ENCODE results near the gene DPYSL4.

Gene DPYSL4

GRCh38 chr10:132186488-132187429 is at the start of gene DPYSL4:
Gene DPYSL4, plus strand, starts transcription at chr10:132186948. Its CDS starts 116 bp downstream, at chr10:132187064.
- no peak for DNase-seq

DNA sequence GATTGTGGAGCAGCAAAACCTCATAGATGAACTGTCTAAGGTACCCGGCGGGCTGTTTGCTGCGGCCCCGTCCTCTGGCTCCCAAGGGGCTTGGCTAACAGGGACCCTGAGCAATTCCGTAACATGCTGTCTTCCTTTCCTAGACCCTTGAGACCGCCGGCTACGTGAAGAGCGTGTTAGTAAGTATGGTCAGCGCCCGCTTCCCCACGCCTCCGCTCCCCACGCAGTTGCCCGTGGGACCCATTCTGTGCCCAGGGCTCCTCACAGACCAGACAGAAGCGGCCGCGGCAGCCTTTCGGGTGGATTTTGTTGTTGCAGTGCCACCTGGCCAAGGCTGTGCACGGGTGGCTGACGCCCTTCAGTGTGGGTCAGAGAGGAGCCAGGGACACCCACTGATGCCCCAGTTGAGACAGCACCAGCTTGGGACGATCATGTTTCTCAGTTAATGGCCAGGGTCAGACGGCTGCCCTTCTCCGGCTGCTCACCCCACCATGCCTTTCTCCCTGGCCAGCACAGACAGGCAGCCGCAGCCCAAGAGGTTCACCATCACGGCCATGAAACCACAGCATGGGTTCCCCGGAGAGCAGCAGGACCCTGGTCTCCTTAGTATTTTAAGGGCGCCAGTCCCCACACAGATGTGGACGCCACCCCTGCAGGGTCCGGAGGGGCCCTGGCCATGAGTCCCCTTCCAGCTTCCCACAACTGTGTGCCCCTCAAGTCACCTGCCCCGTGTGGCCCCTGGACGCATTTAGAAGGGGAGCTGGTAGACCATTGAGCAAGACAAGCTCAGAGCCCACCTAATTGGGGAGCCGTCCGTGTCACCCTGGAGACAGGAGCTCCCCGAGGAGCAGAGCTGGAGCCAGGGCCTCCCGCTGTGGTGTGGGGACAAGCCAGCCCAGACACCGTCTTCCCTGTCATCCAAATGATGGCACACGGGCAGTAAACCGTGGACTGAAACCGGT is 49.4 kb upstream of the DPYSL4 start:
- DNase-seq, result no peak

- DNase-seq, result no peak
These were observed 48.6 kb upstream of the DPYSL4 start for GRCh38 chr10:132138133-132138532.

DNA sequence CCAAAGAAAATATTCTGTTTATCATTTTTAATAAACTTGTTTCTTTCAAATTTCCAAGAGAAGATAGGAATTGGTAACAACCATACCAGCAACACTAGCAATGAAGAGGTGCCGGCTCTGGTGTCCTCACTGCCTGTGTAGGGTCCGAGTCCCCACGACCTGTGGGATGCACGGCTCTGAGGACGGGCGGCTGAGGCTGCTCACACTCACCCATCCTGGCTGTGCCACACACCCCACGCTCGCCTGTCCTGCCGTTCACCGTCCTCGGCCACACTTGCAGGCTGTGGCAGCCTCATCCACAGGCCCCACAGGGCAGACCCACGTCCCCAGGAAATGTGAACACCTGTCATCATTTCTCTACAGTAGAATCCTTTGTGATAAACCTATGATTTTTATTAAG is 48.2 kb upstream of the DPYSL4 start:
- no peak for DNase-seq

- no peak for DNase-seq
These were observed 47.2 kb upstream of the DPYSL4 start for GRCh38 chr10:132139526-132139925.

GRCh38 chr10:132140167-132140925 is 46.4 kb upstream of the DPYSL4 start:
- no peak for DNase-seq

DNA sequence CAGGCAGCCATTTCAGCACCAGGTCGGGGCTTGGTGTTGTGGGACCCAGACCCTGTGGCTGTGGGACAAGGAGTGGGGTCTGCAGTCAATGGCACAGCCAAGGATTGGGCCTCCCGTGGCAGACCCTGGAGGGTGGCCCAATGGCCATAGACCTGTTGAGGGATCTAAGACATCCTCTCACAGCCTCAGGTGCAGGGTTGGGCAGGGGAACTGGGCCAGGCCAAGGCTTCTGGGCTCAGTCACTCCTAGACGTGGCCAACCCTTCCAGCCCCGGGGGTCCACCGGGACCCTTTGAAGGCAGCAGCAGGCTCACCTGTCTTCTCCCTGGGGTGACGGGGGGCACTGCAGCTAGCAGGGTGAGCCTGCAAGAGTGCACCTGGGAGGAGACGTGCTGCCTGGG is 45.7 kb upstream of the DPYSL4 start:
- DNase-seq, result no peak

GRCh38 chr10:132141526-132142395 is 45.0 kb upstream of the DPYSL4 start:
- DNase-seq, result no peak

DNA sequence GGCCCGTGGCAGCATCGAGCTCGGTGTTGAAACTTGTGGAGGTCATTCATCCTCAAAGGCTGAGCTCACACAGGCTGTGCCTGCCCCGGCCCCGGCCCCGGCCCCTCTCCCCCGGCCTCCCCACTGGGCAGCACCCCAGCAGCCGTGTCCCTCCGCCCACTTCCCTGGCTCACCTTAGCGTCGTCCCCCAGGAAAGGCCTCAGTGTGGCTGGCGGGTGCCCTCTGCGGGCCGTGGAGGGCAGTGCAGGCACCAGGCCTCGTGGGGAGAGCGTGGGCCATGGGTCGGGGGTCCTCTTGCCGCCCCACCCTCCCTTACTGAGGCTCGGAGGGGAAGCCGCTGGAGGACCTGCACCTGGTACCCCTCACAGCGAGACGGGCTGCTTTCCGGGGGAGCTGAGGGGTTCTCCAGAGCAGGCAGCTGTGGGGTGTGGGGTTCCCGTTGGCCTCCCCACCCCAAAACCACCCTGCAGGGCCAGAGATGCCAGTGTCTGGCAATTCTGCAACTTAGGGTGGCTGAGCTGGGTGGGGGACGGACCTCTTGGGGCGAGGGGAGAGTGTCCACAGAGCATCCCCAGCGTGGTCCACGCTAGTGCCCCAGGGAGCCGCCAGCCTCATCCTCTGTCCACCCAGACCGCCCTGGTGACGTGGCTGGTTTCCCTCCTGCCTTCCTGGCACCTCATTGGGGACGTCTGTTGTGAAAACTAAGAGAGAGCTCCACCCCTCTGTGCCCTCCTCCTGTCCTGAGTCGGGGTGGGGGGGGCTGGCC is 44.2 kb upstream of the DPYSL4 start:
- DNase-seq, result peak; percentile 34

DNA sequence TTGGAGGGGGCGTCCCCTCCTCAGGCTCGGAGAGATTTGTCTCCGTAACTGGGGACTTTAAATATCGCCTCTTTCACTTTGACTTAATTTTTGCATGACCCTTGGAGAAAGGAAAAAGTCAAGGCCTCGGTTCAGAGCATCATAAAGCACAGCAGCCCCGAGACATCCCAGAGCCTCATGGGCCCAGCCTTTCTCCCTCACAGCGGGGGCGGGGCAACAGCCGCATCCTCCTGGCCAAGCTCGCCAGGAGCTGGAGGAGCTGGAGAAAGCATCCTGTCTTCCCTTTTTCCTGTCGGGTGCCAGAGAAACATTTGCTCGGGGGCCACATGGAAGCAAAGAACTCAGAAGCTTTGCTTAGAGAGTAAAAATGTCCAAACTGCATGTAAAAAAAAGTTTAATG is 43.6 kb upstream of the DPYSL4 start:
- DNase-seq, result no peak

DNA sequence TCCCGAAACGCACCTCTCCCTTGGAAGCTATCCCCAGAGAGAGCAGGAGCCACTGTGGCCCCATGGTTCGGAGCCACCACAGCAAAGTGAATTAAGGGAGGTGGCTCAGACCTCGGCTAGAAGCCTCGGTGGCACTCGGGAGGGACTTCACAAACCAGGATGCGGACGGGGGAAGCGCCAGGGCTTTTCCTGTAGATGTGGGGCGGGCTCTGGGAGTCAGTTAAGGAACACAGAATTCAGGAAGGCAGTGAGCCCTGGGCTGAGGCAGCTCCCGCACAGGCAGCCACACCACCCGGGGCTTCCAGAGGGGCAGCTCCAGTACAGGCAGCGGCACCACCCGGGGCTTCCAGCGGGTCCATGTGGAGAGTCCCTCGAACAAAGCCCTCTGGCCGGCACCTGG is 42.7 kb upstream of the DPYSL4 start:
- DNase-seq, result no peak

- no peak for DNase-seq
These were observed 41.7 kb upstream of the DPYSL4 start for GRCh38 chr10:132145002-132145401.

DNA sequence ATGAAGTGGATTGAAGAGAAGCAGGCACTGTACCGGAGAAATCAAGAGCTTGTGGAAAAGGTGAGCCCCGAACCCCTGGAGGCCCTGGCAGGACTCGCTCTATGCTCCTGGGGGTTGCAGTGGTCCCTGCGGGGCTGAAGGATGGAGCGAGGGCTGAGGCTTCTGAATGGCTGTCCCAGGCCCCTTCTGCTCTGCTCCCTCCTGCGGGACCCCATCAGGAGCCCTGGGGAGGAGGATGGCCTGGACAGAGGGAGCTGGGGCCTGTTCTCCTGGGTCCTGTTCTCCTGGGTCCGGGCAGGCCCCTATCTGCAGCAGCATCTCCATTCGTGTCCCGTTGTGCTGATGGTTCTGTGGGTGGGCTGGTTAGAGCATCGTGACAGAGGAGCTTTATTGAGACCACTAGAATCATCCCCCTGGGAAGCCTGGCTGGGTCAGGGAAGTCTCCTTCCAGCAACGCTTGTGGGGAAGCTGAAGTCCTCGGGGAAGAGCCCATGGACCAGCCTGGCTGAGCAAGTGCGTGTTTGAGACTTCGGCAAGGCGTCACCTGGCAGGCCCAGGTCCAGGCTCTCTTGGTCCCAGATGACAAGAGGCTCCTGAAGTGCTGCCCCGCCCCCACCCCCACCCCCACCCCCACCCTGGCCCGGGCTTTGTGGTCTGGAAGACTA is 41.1 kb upstream of the DPYSL4 start:
- DNase-seq, result no peak

- no peak for DNase-seq
These were observed 40.5 kb upstream of the DPYSL4 start for GRCh38 chr10:132146271-132146671.

DNA sequence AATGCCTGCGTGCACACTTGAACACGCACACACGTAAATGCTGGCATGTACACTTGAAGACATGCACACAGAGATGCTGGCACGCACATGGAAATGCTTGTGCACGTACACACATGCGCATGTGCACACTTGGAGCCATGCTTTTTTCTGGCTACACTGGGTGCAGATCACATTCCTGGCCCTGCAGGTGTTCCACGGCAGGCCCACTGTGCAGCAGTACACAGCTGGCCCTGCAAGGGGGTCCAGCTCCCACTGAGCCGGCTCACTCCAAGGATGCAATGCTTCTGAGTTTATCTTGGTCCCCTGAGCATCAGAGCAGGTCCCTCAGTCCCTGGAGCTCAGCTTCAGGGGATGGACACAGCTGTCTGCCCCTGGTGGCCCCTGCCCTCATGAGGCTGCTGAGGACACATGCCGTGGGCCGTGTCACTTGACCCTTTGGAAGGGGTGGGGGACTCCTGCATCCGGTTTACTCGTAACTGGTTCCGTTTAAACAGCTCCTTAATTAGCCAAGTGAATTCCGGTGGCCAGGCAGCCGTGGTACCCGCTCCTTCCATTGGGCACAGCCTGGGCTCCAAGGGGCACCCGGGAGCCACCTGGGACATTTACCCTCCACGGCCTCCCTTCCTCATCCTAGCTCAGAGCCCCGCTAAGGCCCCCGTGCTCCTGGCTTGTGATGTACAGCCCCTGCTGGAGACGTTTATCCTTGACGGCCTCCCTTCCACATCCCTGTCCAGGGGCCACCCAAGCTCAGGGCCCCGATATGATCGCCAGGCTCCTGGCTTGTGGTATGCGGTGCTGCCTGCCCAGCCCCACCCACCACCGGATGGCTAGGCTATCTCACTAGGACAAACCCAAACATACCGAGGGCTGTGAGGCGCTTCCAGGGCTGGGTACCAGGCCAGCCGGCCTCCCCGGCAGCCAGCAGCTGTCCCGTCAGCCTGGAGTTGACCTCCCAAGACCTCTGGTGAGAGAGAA is 39.5 kb upstream of the DPYSL4 start:
- DNase-seq, result no peak

DNA sequence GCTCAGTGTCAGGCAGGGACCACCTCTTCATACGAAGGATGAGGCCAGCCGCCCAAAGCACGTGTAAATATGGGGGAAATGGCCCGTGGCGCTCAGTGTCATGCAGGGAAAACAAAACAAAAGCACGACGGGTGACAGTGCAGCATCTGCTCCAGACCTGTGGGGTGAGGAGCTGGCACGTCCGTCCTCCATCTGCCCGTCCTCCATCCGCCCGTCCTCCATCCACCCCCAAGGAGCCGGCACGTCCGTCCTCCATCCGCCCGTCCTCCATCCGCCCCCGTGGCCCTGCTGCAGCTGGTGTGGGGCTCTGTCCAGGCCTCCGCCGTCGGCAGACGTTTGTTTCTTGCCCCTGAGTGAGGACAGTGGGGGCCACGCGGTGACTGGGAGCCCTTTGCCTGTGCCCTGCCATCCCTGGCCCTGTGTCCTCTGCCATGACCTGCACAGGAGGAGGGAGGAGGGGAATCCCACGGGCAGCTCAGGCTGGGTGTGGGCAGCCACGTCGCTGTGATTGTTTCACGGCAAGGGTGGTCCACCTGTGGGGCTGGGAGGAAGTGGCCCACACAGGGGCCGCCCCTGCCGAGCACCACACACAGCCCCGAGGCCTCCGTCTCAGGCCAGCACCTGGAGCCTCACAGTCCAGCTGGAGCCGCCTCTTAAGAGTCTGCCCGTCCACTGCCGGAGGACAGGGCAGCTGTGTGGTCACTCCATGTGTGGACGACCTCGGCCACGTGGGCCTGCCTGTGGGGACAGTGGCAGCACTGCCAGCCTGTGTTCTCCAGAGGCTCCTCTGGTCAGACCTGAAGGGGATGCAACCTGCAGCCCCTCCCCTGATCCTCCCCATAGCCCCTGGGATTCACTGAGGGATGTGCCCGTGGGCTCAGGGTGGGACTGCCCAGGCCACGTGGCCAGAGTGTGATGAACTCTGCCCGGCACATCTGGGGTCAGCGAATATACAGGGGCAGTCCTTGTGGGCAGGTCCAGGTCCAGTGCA is 38.2 kb upstream of the DPYSL4 start:
- DNase-seq, result no peak

GRCh38 chr10:132149271-132149670 is 37.5 kb upstream of the DPYSL4 start:
- DNase-seq, result no peak

DNA sequence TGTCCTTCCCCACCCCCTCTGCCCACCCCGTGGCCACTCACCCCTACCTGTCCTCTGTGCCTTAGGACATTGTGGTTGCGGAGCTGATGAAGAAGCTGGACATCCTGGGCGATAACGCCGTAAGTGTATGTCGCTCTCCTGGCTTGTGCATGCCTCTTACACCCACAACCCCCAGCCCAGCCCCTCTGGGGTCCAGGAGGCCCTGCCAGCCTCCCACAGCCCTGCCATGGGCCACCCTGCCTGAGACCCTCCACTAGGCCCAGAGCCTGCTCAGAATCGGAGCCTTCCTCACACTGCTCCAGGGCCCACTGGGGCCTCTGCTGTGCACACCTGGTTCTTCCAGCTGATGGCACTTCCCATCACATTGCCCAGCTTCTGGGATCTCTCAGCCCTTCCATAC is 36.8 kb upstream of the DPYSL4 start:
- DNase-seq, result no peak
